ENCODE measurements around the gene GNG11.

- TF ChIP-seq MXD1 (CRISPR knock-in tag; IDR thresholded peaks at IDR 0.05) (no peak), CTCF (CRISPR knock-in tag; IDR thresholded peaks at IDR 0.05) (no peak), JUNB (CRISPR knock-in tag; IDR thresholded peaks at IDR 0.05; ENCODE audit: borderline replicate concordance) (no peak), THAP11 (CRISPR knock-in tag; IDR thresholded peaks at IDR 0.05) (no peak), ZNF143 (CRISPR knock-in tag; IDR thresholded peaks at IDR 0.05) (no peak), STAT6 (CRISPR knock-in tag; IDR thresholded peaks at IDR 0.05; ENCODE audit: borderline replicate concordance) (no peak), ZFX (CRISPR knock-in tag; IDR thresholded peaks at IDR 0.05; ENCODE audit: low read depth) (no peak), ZNF564 (CRISPR knock-in tag; IDR thresholded peaks at IDR 0.05) (no peak), ESRRA (CRISPR knock-in tag; IDR thresholded peaks at IDR 0.05; ENCODE audit: low read depth) (no peak), HOXA3 (CRISPR knock-in tag; IDR thresholded peaks at IDR 0.05) (no peak), SMC3 (IDR thresholded peaks at IDR 0.05; ENCODE audit: low read length) (no peak), ZNF20 (CRISPR knock-in tag; IDR thresholded peaks at IDR 0.05) (no peak)
- TF ChIP-seq, protein P1, sequence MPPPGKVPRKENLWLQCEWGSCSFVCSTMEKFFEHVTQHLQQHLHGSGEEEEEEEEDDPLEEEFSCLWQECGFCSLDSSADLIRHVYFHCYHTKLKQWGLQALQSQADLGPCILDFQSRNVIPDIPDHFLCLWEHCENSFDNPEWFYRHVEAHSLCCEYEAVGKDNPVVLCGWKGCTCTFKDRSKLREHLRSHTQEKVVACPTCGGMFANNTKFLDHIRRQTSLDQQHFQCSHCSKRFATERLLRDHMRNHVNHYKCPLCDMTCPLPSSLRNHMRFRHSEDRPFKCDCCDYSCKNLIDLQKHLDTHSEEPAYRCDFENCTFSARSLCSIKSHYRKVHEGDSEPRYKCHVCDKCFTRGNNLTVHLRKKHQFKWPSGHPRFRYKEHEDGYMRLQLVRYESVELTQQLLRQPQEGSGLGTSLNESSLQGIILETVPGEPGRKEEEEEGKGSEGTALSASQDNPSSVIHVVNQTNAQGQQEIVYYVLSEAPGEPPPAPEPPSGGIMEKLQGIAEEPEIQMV (CRISPR knock-in tag; IDR thresholded peaks at IDR 0.05; ENCODE audit: low read depth), result no peak
- TF ChIP-seq, protein P2, sequence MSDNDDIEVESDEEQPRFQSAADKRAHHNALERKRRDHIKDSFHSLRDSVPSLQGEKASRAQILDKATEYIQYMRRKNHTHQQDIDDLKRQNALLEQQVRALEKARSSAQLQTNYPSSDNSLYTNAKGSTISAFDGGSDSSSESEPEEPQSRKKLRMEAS (IDR thresholded peaks at IDR 0.05), result no peak
These were observed 13.6 kb downstream of the GNG11 start for GRCh38 chr7:93935102-93935501.
